Testis (tissue), 2 donors: ENCODE results near the gene RNF223.

ENCODE experiments used
- POLR2A ChIP-seq: fragments of 450-650 bp; IDR thresholded peaks from one replicate; pipeline ENCODE4 v1.6.1; 2017; ENCODE audit warnings: antibody characterized with exemption, mild to moderate bottlenecking, moderate library complexity
- TF ChIP-seq, protein P1 (sequence below), 3 experiments: fragments of 450-650 bp in 2 of 3; fragments of 200-600 bp in 1 of 3; sonication (generic) in 1 of 3; IDR thresholded peaks; one replicate each; pipeline ENCODE4 v1.5.1; 2016 to 2019; ENCODE audit warnings: antibody characterized with exemption in 3 of 3, mild to moderate bottlenecking in 2 of 3, moderate library complexity in 1 of 3

DNA sequence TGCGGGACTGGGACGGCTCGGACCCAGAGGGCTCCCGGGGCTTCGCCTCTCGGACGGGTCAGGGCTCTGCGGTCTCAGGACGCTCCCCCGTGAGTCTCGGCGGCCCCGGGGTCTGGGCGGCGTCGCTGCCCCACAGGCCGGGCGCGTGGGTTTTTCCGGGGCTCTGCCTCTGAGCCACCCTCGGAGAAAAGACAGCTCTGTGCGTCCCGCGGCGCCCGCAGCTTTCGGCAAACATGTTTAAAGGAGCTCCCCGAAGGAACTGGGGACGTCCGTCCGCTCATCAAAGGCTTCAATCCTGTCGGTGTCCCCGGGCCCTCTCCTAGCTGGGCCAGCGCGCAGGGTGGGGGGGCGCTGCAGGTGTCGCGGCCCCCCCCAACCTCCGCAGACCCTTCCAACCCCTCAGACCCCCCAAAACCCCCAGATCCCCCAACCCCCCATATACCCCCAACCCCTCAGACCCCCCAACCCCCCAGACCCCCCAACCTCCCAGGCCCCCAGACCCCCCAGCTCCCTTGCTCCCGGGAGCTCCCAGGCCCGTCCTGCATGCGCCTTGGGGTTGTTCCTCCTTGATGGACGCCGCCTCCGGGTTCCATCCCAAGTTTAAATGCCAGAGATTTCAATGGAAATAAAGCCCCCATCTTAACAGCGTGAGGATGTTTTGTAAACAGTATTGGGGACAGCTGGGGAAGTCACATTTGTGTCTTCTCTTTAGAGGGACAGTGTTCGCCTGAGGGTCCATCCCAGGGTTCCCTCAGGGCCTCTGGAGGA lies 42.8 kb upstream of the RNF223 start:
- TF ChIP-seq, protein P1, sequence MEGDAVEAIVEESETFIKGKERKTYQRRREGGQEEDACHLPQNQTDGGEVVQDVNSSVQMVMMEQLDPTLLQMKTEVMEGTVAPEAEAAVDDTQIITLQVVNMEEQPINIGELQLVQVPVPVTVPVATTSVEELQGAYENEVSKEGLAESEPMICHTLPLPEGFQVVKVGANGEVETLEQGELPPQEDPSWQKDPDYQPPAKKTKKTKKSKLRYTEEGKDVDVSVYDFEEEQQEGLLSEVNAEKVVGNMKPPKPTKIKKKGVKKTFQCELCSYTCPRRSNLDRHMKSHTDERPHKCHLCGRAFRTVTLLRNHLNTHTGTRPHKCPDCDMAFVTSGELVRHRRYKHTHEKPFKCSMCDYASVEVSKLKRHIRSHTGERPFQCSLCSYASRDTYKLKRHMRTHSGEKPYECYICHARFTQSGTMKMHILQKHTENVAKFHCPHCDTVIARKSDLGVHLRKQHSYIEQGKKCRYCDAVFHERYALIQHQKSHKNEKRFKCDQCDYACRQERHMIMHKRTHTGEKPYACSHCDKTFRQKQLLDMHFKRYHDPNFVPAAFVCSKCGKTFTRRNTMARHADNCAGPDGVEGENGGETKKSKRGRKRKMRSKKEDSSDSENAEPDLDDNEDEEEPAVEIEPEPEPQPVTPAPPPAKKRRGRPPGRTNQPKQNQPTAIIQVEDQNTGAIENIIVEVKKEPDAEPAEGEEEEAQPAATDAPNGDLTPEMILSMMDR (IDR thresholded peaks at IDR 0.05): no peak
- no peak for TF ChIP-seq POLR2A
